HEK293T (cell line): ENCODE results near the gene DRC1.

ENCODE experiments used
- ARNT ChIP-seq: fragments of 450-650 bp; IDR thresholded peaks from 2 replicates; pipeline ENCODE4 v1.6.1; 2017; ENCODE audit warnings: mild to moderate bottlenecking
- NFRKB ChIP-seq: fragments of 450-650 bp; IDR thresholded peaks from 2 replicates; pipeline ENCODE4 v1.6.1; 2016; ENCODE audit warnings: mild to moderate bottlenecking, moderate library complexity
- SP1 ChIP-seq: fragments of 450-650 bp; IDR thresholded peaks from 2 replicates; pipeline ENCODE4 v1.6.1; 2017

DNA sequence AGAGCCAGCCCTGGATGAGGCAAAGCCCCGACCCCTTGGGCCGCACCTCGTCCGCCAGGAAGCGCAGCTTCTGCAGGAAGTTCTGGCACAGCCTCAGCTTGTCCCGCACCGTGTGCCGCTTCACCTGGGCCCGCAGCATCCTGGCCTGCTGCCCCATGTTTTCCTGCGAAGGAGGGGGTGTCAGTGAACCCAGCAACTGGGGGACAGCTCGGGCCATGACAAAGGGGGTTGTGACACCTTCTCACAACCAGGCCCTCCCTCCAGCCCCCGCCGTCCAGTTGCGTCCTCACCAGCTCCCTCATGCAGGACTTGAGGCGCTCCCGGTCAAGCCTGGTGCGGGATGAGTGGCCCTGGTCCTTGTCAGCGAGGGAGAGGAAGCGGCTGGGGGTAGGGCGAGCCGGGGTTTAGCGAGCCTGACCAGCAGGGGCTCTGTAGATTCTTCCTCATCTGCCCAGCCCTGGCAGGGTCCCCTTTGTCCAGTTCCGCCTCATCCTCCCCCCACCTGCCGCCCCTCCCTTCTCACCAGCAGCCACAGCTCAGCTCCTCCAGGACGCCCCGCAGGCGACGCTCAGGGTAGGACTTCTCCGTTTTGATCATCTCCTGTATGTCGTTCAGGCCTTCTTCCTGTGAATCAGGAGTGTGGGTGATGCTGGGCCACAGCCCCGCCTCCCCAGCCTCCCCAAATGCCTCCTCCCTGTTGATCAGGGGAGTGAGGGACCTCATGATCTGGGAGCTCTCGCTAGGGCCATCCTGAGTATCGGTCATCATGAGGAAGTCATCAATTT is 75.6 kb downstream of the DRC1 start:
- TF ChIP-seq ARNT (no peak), SP1 (no peak), NFRKB (no peak)
